Stomach (tissue), 9 donors: Measurements from ENCODE around the gene MTF1. TPM values are rescaled to one million over a fixed set of nuclear protein-coding genes. Genes with fewer than 3 reads are reported as not detected.

Experiments
- DNase-seq, 2 donors: peaks; one replicate each; pipeline versions ENCODE4 v3.0.0 to v3.0.0-alpha.2; 2013 to 2019
- H3K27ac ChIP-seq, 5 donors: fragments of 200-600 bp in 4 of 5; sonication (generic) in 4 of 5; one replicate each; pipeline ENCODE4 v1.5.1; 2013 to 2019; ENCODE audit warnings: mild to moderate bottlenecking in 1 of 5, moderate library complexity in 1 of 5
- H3K27me3 ChIP-seq, 3 donors: fragments of 200-600 bp; sonication (generic); one replicate each; pipeline ENCODE4 v1.5.1; 2017 to 2019; ENCODE audit warnings: mixed run types in 1 of 3
- H3K36me3 ChIP-seq, 4 donors: fragments of 200-600 bp; sonication (generic); 1 replicate in 3 of 4; 2 replicates in 1 of 4; pipeline ENCODE4 v1.5.1; 2016 to 2019
- H3K4me1 ChIP-seq, 4 donors: fragments of 200-600 bp; sonication (generic); one replicate each; pipeline ENCODE4 v1.5.1; 2016 to 2019
- H3K4me3 ChIP-seq, 4 donors: fragments of 200-600 bp; sonication (generic) in 3 of 4; one replicate each; pipeline ENCODE4 v1.5.1; 2016 to 2019; ENCODE audit warnings: mild to moderate bottlenecking in 1 of 4
- H3K9me3 ChIP-seq, 4 donors: fragments of 200-600 bp; sonication (generic); one replicate each; pipeline ENCODE4 v1.5.1; 2016 to 2019
- CTCF ChIP-seq, 7 experiments: fragments of 450-650 bp in 4 of 7; fragments of 200-600 bp in 3 of 7; sonication (generic) in 3 of 7; IDR thresholded peaks; one replicate each; pipeline ENCODE4 v1.5.1; 2016 to 2019; ENCODE audit warnings: antibody characterized with exemption in 7 of 7, control low read depth in 2 of 7, mild to moderate bottlenecking in 1 of 7
- EP300 ChIP-seq: sonication (generic); formaldehyde crosslinking; IDR thresholded peaks from one replicate; pipeline ENCODE4 v1.6.1; 2017; ENCODE audit warnings: antibody characterized with exemption
- POLR2A ChIP-seq, 4 donors: fragments of 450-650 bp; IDR thresholded peaks; one replicate each; pipeline ENCODE4 v1.6.1; 2016; ENCODE audit warnings: antibody characterized with exemption in 4 of 4, control low read depth in 2 of 4, mild to moderate bottlenecking in 1 of 4, moderate library complexity in 1 of 4
- POLR2AphosphoS5 ChIP-seq, 3 donors: sonication (generic); formaldehyde crosslinking; IDR thresholded peaks; one replicate each; pipeline ENCODE4 v1.6.1; 2016; ENCODE audit warnings: antibody characterized with exemption in 3 of 3
- WGBS, 5 donors: extraction: QIAGEN DNeasy Blood & Tissue Kit in 3 of 5; methylation state at CpG; one replicate each; pipeline versions ENCODE4 v1.1.5 to v1.1.7; 2013 to 2018; 5-methylcytosine and 5-hydroxymethylcytosine counted together
- intact Hi-C: fragments of 100-400 bp; cut with DNase I; formaldehyde crosslinking; loops from one replicate; pipeline ENCODE4 v1.15.1; 2023; ENCODE audit warnings: low total_unique reads
- polyA plus RNA-seq, 3 donors: library from polyadenylated mRNA; stranded (reverse); fragments of 200-250 nt; gene quantifications; one replicate each; pipeline ENCODE4 v1.2.3, GENCODE V29; 2013
- total RNA-seq, 5 donors: library from RNA; depleted of rRNA; stranded (reverse); fragments of >200 nt; gene quantifications; one replicate each; pipeline versions ENCODE4 v1.1.0 to v1.2.3, GENCODE V29; 2014 to 2016
- donor health status: healthy with polysubstance abuse.
- donor health status: Bipolar disorder and iron deficiency.
- donor health status: healthy.

The MTF1 gene
- total and polyA plus RNA-seq, 8 donors = 1.2 to 5.4 (median 2.8) TPM

DNA sequence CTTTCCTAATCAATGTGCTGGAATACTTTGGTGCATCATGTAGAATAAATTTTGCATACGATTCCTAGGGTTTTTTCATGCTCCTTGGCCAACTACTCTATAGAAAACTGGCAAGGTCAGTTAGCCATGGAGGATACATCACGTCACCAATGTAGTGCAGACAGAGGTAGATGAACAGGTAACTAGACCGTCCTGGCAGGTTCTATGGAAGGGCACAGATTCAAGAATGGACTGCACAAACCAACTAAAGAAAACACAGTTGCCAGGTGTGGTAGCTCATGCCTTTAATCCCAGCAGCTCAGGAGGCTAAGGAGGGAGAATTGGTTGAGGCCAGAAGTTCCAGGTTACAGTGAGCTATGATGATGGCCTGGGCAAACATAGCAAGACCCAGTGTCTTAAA, 9.9 kb downstream of the MTF1 start:
- whole genome bisulfite sequencing, 5 donors = 88 to 97% (median 91%) methylated on average over 3 of the region's 3 CpGs
- TF ChIP-seq EP300 (no peak), POLR2AphosphoS5 (IDR thresholded peaks at IDR 0.05) (no peak), CTCF (IDR thresholded peaks at IDR 0.05) (no peak)

DNA sequence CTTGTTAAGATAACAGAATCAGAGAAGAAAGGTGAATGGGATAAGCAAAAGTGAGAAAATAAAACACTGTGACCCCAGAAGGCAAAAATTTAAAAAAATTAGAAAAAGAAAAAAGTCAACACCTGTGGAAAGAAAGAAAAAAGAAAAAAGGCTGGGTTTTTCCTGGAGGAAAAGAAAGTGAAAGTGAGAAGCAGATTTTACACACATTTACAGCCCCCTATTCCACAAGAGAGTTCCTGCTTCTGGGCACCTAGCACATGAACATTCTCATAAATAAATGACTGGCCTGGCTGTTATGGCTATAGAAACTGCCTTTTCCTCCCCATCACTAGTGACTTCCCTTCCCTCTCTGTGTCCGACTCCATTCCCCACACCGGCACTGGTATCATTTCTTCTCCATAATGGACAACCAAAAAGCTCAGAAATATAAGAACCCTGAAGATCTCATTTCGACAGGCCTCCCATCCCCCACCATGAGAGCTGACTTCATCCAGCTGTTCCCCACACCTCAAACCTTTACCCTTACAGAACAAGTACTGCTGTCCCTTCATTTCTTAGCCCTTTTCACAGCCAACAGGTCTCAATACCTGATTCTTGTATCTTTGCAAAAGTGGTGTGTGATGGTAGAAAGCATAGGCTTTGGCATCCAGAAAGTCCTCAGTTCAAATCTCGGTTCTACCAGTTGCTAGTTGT, 12.6 kb downstream of the MTF1 start:
- 74 to 87% (median 84%) methylated on average over 4 of the region's 4 CpGs for WGBS, 5 donors
- no peaks in the 10 kb centered on the region for H3K27me3 ChIP-seq
- DNase-seq = peak in 1 of 2 donors; percentile 9
- peaks cover 0 to 16% (median 4%) of the 10 kb centered on the region in 4 donors for H3K36me3 ChIP-seq
- TF ChIP-seq EP300 (no peak), POLR2AphosphoS5 (IDR thresholded peaks at IDR 0.05) (no peak)
- no peak overlapping the region for H3K4me3 ChIP-seq
- no peaks in the 10 kb centered on the region for H3K9me3 ChIP-seq
- H3K4me1 ChIP-seq = peaks cover 19 to 73% (median 35%) of the 10 kb centered on the region in 4 donors
- peak overlapping the region in 1 of 5 donors; percentile 43 for H3K27ac ChIP-seq
- intact Hi-C loops = no loop called here

More for the DNA sequence above, 9.9 kb downstream of the MTF1 start:
- intact Hi-C loops = no loop called here
- Histone ChIP-seq H3K27me3 (no peaks in the 10 kb centered on the region), H3K27ac (peak overlapping the region in 1 of 5 donors; percentile 74), H3K36me3 (peaks cover 0 to 30% (median 15%) of the 10 kb centered on the region in 4 donors), H3K4me3 (no peak overlapping the region), H3K4me1 (peaks cover 21 to 88% (median 57%) of the 10 kb centered on the region in 4 donors), H3K9me3 (no peaks in the 10 kb centered on the region)
- DNase-seq = no peak

GRCh38 chr1:37845786-37846185, 13.6 kb downstream of the MTF1 start:
- 64 to 79% (median 72%) methylated on average over 3 of the region's 3 CpGs for WGBS, 5 donors
- intact Hi-C loops = no loop called here
- Histone ChIP-seq H3K9me3 (no peaks in the 10 kb centered on the region), H3K27me3 (no peaks in the 10 kb centered on the region), H3K27ac (peak overlapping the region in 1 of 5 donors; percentile 49), H3K4me1 (peaks cover 9 to 63% (median 26%) of the 10 kb centered on the region in 4 donors), H3K4me3 (no peak overlapping the region), H3K36me3 (peaks cover 0 to 23% (median 10%) of the 10 kb centered on the region in 4 donors)
- no peak for TF ChIP-seq CTCF (IDR thresholded peaks at IDR 0.05)
- no peak for TF ChIP-seq POLR2A (IDR thresholded peaks at IDR 0.05)
- TF ChIP-seq POLR2AphosphoS5 (IDR thresholded peaks at IDR 0.05) = no peak
- TF ChIP-seq EP300 = no peak
- no peak for DNase-seq

- intact Hi-C loops = no loop called here
- H3K9me3 ChIP-seq = no peaks in the 10 kb centered on the region
- no peak for DNase-seq
- H3K27ac ChIP-seq = peak overlapping the region in 1 of 5 donors; percentile 49
- H3K36me3 ChIP-seq = peaks cover 0 to 27% (median 16%) of the 10 kb centered on the region in 4 donors
- H3K27me3 ChIP-seq = no peaks in the 10 kb centered on the region
- 75 to 89% (median 81%) methylated on average over 5 of the region's 5 CpGs for WGBS, 5 donors
- peaks cover 5 to 57% (median 21%) of the 10 kb centered on the region in 4 donors for H3K4me1 ChIP-seq
- no peak for TF ChIP-seq POLR2A (IDR thresholded peaks at IDR 0.05)
- no peak for TF ChIP-seq EP300
- no peak for TF ChIP-seq CTCF (IDR thresholded peaks at IDR 0.05)
- TF ChIP-seq POLR2AphosphoS5 (IDR thresholded peaks at IDR 0.05) = no peak
- H3K4me3 ChIP-seq = no peak overlapping the region
Observed at GRCh38 chr1:37845049-37845646, 14.2 kb downstream of the MTF1 start.
